NCI-H2171 (cell line): ENCODE results near the gene CRYGS.
A peak's percentile ranks its signal among the peaks of the same experiment; 100 is the strongest.
"Not testable (repeated sequence)": the region's sequence is repeated elsewhere in the genome, so short reads cannot be mapped to it uniquely, and the experiment has no call there.

Experiments used
- DNase-seq: peaks from one replicate; lab custom pipeline; 2025; lab: John Stamatoyannopoulos, UW

The CRYGS gene

GRCh38 chr3:186544281-186544680, at the start of gene CRYGS:
Gene CRYGS, minus strand, starts transcription at chr3:186544380. Its CDS starts 54 bp downstream, at chr3:186544326.
- DNase-seq, result no peak

- DNase-seq, result no peak
These were observed 49.7 kb upstream of the CRYGS start for GRCh38 chr3:186593862-186594261.

DNA sequence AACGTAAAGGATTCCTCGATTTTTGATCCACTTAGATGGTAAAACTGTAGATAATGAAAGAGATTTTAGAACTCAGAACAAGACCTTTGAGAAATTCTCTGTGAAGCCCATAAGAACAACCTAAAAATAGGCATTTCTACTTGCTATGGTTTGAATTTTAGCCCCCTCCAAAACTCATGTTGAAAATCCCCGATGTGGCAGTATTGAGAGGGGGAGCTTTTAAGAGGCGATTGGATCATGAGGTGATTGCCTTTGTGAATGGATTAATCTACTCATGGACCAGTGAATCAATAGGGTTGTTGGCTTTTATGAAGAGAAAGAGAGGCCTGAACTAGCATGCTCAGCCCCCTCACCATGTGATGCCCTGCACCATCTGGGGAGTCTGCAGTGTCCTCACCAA, 48.5 kb upstream of the CRYGS start:
- DNase-seq, result no peak

DNA sequence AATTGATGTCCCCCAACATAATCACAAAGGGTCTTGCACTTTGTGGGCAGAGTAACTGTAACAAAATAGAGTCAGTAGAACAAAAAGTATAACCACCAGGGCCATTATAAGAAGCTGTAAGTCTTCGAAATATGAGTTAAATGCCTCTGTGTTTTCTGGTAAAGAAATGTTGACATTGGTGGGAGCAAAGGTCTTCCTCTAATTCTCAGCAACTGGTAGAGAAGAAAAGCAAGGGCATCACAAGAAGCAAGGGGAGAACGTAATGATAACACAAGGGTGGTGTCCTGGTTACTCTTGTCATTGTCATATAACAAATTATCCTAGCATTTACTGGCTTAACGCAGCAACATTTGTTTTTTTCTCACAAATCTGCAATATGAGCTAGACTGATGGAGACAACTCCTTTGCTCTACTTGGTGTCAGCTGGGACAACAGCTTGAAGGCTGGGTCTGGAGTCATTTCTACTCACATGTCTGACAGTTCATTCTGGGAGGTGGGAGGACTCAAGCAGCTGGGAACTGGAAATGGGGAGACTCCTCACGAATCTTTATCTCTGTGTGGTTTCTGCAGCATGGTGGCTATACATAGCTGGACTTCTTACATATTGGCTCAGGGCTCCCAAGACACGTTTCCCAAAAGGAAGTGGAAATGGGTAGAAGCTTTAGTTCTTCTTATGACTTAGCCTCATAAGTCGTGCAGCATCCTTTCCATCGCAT, 46.6 kb upstream of the CRYGS start:
- no peak for DNase-seq

GRCh38 chr3:186589856-186590579, 45.8 kb upstream of the CRYGS start:
- DNase-seq, result no peak

GRCh38 chr3:186589121-186589520, 44.9 kb upstream of the CRYGS start:
- no peak for DNase-seq

DNA sequence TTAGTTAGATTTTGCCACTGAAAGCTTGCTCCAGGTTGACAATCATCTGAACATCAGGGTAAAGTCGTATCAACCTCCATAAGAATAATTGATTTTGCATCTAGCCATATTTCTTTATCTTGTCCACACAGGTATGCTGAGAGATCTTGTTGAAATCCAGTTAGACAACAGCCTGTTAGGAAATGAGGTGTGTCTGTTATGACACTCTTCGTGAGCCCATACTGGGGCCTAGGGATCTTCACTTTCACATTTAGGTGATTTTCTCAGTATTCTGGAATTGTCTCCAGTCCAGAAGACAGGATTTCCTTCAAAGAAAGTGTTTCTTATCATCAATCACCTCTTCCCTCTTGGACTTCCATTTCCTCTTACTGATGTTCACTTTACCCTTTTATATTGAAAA, 44.5 kb upstream of the CRYGS start:
- no peak for DNase-seq

GRCh38 chr3:186587183-186587582, 43.0 kb upstream of the CRYGS start:
- DNase-seq, result no peak

DNA sequence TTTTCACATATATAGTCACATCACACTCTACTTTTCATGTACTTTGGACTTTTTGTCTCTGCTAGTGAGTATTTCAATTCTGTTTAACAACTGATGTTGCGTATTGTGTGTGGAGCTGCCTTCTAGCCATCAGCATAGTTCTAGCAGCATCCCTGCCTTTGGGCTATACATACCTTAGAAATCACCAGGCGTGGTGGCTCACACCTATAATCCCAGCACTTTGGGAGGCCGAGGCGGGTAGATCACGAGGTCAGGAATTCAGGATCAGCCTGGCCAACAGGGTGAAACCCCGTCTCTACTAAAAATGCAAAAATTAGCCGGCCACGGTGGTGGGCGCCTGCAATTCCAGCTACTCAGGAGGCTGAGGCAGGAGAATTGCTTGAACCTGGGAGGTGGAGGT, 42.1 kb upstream of the CRYGS start:
- not testable (repeated sequence) for DNase-seq

DNA sequence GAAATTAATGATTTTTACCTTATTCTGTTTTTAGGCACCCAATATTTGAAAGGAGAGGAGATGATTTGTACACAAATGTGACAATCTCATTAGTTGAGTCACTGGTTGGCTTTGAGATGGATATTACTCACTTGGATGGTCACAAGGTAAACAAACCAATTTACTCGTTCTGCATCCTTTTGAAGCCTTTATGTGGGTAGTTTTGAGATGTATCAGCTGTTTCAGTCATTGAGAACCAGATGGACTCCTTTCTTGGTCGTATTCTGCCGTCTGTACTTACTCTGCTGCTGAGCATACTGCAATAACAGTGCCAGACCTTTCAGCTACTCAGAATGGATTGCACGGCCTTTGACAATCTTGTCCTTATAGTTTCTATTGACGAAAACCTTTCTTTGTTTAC, 39.7 kb upstream of the CRYGS start:
- no peak for DNase-seq

DNA sequence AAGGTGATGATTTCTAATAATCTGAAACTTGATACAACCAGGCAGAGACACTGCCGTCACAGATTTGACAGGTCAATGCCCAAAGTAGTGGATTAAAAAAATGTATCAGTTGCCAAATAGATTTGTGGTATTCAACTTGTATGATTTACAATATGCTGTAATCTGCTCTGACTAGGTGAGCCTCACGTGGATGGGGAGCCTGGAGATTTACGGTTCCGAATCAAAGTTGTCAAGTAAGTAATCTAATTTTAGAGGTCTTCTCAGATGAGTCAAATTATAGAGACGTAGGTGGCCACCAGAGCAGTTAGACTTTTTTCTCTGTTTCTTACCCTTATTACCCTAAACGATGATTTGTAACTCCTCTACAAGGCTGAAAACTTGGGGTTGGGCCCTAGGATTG, 38.4 kb upstream of the CRYGS start:
- DNase-seq, result no peak

- no peak for DNase-seq
These were observed 36.6 kb upstream of the CRYGS start for GRCh38 chr3:186580785-186581184.

DNA sequence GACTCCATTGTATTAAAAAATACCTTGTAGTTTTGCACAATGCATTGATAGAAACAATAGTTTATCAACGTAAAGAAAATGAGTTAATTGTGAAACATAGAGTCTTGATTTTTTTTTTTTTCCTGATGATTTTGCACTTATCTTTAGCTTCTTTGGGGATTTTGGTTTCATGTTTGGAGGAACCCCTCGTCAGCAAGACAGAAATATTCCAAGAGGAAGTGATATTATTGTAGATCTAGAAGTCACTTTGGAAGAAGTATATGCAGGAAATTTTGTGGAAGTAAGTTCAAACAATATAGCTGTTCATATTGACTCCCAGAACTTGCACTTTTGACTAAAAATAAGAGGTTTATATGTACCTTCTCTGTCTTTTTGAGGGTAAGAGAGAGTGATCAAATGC, 33.3 kb upstream of the CRYGS start:
- DNase-seq, result no peak

DNA sequence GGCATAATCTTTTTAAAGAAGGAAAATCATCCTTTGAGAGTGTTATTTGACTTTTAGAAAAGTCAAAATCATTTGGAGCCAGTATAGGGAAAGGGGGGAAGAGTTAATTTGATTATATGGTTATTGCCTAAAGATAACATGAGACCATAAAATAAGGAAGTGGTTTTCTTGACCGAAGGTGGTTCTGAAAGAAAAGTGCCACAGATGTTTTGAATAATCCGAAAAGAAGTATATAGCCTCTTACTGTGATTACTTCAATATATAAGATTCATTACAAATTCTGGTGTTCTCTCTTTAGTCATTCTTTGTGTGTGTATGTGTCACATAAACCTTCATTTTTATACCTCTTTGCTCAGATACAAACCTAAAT, 27.4 kb upstream of the CRYGS start:
- DNase-seq, result no peak

DNA sequence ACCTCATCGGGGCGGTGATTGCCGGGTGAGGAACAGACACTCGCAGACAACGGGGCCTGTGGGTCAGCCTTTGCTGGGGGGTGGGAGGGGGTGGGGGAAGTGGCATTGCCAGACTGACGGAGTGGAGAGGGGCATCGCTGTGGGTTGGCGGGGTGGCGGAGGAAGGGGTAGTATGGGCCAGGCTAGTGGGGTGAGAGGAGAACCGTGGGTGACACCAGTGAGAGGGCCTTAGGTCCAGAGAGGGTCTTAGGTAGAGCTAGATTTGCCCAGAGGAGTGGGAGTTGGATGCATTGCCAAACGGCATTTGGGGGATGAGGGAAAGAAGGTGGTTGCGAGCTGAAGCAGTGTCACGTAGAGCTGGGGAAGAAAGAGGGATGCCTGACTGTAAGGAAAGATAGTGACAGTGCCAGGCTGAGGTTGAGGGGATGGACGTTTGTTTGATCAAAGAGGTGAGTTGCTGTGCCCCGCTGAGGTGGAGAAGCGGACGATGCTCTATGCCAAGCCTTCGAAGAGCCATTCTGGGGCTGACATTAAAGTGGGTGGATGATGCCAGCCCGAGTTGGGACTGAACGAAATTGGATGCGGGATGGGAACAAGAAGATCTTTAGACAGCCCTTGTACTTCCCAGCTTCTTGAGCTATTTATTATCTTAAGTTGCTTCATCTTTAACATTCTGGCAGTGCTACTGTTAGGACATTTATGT, 26.9 kb upstream of the CRYGS start:
- DNase-seq, result no peak

DNA sequence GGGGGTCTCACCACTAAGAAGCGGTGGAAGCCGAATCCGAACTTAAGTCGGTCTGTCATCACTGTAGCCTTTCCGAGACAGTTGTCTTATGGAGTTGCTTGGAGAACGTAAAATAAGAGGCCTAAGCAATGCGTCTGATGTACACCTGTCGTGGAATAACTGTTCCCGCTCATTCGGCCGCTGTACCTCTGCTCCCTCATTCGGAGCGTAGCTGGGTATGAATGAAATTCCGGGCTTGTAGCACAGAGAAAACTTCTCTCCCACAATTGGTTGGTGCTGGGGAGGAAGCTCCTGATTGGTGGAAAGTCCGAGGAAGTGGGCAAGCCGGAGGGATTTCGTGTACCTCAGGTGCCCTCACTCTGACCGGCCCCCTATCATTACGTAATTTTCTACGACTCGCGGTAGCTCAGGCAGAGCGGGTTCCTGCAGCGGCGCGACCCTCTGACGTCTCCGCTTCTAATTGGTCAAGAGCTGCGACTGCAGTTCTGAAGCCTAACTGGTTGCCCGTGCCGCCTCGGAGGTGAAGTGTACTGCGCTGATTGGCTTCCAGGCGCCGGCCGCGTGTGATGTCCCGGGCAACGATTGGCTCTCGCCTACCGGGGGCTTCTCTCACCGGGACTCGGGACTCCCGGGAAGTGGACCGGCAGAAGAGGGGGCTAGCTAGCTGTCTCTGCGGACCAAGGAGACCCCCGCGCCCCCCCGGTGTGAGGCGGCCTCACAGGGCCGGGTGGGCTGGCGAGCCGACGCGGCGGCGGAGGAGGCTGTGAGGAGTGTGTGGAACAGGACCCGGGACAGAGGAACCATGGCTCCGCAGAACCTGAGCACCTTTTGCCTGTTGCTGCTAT, 26.1 kb upstream of the CRYGS start, which contains the start of gene DNAJB11:
TSS of gene DNAJB11 (plus strand) at position 625 of the 845 bp plus-strand sequence. CDS start at position 803, 178 bp downstream.
- peak; percentile 98 for DNase-seq

DNA sequence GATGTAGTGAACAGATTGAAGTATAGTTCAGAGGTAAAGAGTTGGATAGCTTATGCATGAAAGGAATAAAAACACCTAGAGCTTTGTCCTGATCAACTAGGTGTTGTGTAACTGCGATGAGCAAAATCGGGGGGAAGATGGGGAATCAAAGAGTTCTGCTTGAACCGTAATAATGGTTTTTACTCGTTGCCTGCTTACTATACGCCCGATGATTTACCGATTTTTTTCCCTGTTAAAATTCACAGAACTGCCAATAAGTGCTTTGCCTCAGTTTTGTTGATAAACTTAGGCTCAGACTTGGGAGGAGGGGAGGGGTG, 25.6 kb upstream of the CRYGS start:
- no peak for DNase-seq

DNA sequence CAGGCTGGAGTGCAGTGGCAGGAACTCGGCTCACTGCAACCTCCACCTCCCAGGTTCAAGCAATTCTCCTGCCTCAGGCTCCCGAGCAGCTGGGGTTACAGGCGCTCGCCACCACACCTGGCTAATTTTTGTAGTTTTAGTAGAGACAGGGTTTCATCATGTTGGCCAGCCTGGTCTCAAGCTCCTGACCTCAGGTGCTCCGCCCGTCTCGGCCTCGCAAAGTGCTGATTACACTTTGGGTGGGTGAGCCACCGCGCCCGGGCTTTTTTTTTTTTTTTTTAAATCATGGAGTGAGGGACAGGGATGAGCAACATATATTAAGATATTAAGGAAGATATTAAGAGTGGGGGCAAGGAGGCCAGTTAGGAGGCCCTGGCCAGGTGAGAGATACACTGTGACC, 25.2 kb upstream of the CRYGS start:
- not testable (repeated sequence) for DNase-seq

DNA sequence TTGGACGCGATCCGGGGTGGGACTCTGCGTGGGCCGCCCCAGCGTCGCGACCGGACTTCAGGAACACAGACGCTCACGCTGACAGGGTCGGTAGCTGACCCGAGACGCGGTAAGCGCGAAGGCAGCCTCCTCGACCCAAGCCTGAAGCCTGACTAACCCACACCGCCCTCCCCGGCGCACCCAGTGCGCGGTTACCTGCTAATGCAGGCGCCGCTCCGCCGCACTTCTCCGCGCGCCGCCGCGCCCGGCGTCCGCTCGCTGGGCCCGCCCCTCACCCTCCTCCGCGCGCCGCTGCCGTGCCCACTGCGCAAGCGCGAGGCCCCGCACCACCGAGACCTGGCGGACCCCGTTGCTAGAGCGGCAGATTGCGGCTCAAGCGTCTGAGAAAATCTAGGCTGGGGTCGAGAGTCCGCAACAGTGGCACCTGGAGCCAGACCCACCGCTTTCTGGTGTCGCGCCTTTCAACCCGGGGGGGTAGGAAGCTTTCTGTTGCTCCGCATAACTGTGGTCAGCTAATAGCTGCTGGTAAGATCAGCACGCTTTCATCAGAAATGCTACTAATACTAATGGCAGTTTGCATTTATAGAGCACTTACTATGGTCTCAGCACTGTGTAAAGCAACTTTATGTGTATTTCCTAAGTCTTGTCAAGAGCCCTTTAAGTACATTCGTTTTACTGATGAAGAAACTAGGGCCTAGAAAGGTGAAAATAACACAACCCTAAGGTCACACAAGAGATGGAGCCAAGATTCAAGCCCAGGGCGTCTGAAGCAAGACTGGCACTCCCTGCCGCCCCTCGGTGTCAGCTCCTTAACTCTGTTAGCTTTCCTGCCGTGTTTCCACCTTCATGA, 23.1 kb upstream of the CRYGS start, which contains the start of gene TBCCD1:
TSS of gene TBCCD1 (minus strand) at position 268 of the 850 bp plus-strand sequence. CDS start 3,010 bp downstream, outside the sequence.
- peak; percentile 76 for DNase-seq

- no peak for DNase-seq
These were observed 22.5 kb upstream of the CRYGS start for GRCh38 chr3:186566772-186567071.

DNA sequence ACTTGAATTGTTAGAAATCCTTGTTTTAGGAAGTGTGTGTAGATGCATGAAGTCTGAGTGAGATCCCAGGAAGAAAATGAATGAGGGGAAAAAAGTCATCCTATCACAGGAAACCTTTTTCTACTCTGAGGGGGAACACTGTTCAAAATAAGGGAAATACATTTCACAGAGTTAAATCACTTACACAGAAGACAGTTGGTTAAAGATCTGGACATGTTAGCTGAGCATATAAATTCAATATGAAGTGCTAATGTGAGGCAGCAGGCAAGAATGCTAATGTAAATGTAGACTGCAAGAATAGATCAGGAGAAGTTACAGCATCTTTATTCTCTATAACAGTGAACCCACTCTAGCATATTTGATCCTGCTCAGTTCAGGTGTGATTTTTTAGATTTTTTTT, 20.4 kb upstream of the CRYGS start:
- DNase-seq, result no peak
